ENCODE results near the gene SLC24A4. TPM values are rescaled to one million over a fixed set of nuclear protein-coding genes. Genes with fewer than 3 reads are reported as not detected.

SLC24A4 gene
- total RNA-seq, 1 experiment from 2014 or later, result not detected

DNA sequence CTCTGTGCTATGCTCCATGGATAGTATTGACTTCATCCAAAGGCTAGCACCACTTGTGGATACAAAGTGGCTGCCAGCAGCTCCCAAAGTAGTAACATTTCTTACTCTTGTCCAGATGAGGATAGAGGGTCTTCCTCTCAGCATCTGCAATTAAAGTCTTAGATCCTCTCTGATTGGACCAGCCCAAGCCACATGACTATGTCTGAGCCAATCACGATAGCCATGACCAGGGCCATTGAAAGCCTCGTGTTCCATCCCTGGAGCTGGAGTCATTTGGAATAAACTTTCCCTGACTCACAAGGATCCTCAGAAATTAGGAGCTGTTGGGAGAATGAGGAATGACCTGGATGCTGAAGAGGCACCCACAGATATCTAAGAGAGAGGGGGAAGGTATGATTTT, 28.5 kb upstream of the SLC24A4 start:
- H4K20me1 ChIP-seq (ENCODE audit: low read length), result no peaks in the 10 kb centered on the region
- DNase-seq, result no peak
- no peak overlapping the region for H3K4me2 ChIP-seq (ENCODE audit: low read length)
- no peak overlapping the region for H3K9ac ChIP-seq (ENCODE audit: low read length)
- H3K36me3 ChIP-seq (ENCODE audit: low read depth, low read length), result no peaks in the 10 kb centered on the region
- no peak for TF ChIP-seq EZH2phosphoT487 (IDR thresholded peaks at IDR 0.05; ENCODE audit: borderline replicate concordance, low read length)
- no peak for TF ChIP-seq EZH2 (IDR thresholded peaks at IDR 0.05; ENCODE audit: low read length, unreplicated experiment)
- TF ChIP-seq, protein P1, sequence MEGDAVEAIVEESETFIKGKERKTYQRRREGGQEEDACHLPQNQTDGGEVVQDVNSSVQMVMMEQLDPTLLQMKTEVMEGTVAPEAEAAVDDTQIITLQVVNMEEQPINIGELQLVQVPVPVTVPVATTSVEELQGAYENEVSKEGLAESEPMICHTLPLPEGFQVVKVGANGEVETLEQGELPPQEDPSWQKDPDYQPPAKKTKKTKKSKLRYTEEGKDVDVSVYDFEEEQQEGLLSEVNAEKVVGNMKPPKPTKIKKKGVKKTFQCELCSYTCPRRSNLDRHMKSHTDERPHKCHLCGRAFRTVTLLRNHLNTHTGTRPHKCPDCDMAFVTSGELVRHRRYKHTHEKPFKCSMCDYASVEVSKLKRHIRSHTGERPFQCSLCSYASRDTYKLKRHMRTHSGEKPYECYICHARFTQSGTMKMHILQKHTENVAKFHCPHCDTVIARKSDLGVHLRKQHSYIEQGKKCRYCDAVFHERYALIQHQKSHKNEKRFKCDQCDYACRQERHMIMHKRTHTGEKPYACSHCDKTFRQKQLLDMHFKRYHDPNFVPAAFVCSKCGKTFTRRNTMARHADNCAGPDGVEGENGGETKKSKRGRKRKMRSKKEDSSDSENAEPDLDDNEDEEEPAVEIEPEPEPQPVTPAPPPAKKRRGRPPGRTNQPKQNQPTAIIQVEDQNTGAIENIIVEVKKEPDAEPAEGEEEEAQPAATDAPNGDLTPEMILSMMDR (conservative IDR thresholded peaks at IDR 0.05; ENCODE audit: low read depth, low read length), result no peak
- no peaks in the 10 kb centered on the region for H3K4me1 ChIP-seq (ENCODE audit: insufficient read depth, low read length)
- H3F3A ChIP-seq (ENCODE audit: low read length, unreplicated experiment), result no peaks in the 10 kb centered on the region
- POLR2A ChIA-PET (ENCODE audit: unreplicated experiment), result no interaction called here
- no peaks in the 10 kb centered on the region for H3K9me3 ChIP-seq (ENCODE audit: low read length)
- H3K79me2 ChIP-seq (ENCODE audit: low read length), result no peaks in the 10 kb centered on the region
- H2AFZ ChIP-seq (ENCODE audit: low read length), result no peak overlapping the region
- H3K4me3 ChIP-seq (ENCODE audit: low read length), result no peak overlapping the region
- BruUV-seq (replicated peaks), result no TSS peak
- H3K9me2 ChIP-seq (replicated peaks; ENCODE audit: low read length), result no peaks in the 10 kb centered on the region
- peaks cover 95% of the 10 kb centered on the region for H3K27me3 ChIP-seq (ENCODE audit: low read length)
- no peak overlapping the region for H3K27ac ChIP-seq (ENCODE audit: low read length)
- CTCF ChIA-PET, result no interaction called here
- intact Hi-C loops (cut with micrococcal nuclease), result no loop called here
- ATAC-seq, result no peak

DNA sequence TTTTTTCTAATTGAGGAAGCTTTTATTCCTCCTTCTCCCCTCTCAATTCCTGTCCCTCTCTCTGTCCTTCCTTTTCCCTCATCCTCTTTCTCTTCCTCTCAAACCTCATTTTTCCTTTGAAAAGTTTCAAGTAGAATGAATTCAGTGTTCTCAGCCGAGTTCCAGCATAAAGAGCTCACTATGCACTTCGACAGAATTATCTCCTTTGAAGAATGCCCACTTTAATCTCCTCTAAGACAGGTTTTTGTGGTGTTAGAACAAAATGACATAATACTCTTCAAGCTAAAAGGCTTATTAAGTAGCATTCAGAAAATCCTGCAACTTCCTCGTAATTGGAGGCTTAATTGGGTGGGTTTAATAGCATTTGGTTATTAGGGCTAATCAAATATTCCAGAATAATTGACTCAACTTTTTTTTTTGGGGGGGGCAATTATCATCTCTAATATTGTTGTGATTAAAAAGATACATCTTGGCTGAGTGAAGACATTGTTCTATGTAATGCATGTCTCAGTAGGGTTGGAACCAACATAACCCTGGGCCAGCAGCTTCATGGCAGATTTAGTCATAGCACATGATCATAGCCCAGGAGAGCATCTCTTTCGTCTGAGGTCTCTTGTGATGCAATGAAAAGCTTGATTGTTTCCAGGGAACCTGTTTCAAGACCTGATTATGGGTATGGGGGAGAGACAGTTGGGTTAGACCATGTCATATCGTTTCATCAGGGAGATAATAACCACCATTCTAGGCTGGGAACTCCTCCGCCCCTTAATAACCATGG, 25.0 kb upstream of the SLC24A4 start:
- no peaks in the 10 kb centered on the region for H3K9me3 ChIP-seq (ENCODE audit: low read length)
- POLR2A ChIA-PET (ENCODE audit: unreplicated experiment), result no interaction called here
- no TSS peak for BruUV-seq (replicated peaks)
- no peaks in the 10 kb centered on the region for H3F3A ChIP-seq (ENCODE audit: low read length, unreplicated experiment)
- H3K4me1 ChIP-seq (ENCODE audit: insufficient read depth, low read length), result no peaks in the 10 kb centered on the region
- no peak overlapping the region for H3K27ac ChIP-seq (ENCODE audit: low read length)
- TF ChIP-seq EZH2 (IDR thresholded peaks at IDR 0.05; ENCODE audit: low read length, unreplicated experiment) (no peak), EZH2phosphoT487 (IDR thresholded peaks at IDR 0.05; ENCODE audit: borderline replicate concordance, low read length) (no peak)
- TF ChIP-seq, protein P1 (conservative IDR thresholded peaks at IDR 0.05; ENCODE audit: low read depth, low read length), result no peak
- no peak overlapping the region for H3K4me2 ChIP-seq (ENCODE audit: low read length)
- no peak overlapping the region for H2AFZ ChIP-seq (ENCODE audit: low read length)
- no peak overlapping the region for H3K9ac ChIP-seq (ENCODE audit: low read length)
- no peaks in the 10 kb centered on the region for H3K79me2 ChIP-seq (ENCODE audit: low read length)
- CTCF ChIA-PET, result no interaction called here
- H3K9me2 ChIP-seq (replicated peaks; ENCODE audit: low read length), result no peaks in the 10 kb centered on the region
- intact Hi-C loops (cut with micrococcal nuclease), result no loop called here
- peaks cover 93% of the 10 kb centered on the region for H3K27me3 ChIP-seq (ENCODE audit: low read length)
- DNase-seq (no peak), ATAC-seq (no peak)
- H3K4me3 ChIP-seq (ENCODE audit: low read length), result no peak overlapping the region
- H4K20me1 ChIP-seq (ENCODE audit: low read length), result no peaks in the 10 kb centered on the region
- H3K36me3 ChIP-seq (ENCODE audit: low read depth, low read length), result no peaks in the 10 kb centered on the region

DNA sequence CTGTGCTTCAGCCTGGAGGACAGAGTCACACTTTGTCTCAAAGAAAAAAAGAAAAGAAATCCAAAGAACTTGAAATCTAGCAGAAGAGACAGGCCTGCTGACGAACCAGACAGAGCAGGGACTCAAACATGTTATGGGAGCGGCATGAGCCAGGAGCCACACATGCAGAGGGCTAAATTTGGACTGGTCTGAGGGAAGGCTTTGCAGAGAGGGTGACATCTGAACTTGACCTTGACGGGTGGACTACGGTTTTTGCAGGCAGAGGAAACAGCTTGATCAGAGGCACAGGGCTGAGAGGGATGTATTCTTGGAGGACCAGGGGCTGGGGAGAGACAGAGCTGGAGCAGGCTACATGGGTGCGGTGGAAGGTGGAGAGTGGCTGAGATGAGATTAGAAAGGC, 20.5 kb upstream of the SLC24A4 start:
- TF ChIP-seq EZH2phosphoT487 (IDR thresholded peaks at IDR 0.05; ENCODE audit: borderline replicate concordance, low read length) (no peak), EZH2 (IDR thresholded peaks at IDR 0.05; ENCODE audit: low read length, unreplicated experiment) (no peak)
- TF ChIP-seq, protein P1 (conservative IDR thresholded peaks at IDR 0.05; ENCODE audit: low read depth, low read length), result no peak
- no peaks in the 10 kb centered on the region for H3K4me1 ChIP-seq (ENCODE audit: insufficient read depth, low read length)
- no peaks in the 10 kb centered on the region for H3K79me2 ChIP-seq (ENCODE audit: low read length)
- BruUV-seq (replicated peaks), result no TSS peak
- no peaks in the 10 kb centered on the region for H3K9me3 ChIP-seq (ENCODE audit: low read length)
- peaks cover 68% of the 10 kb centered on the region for H3K27me3 ChIP-seq (ENCODE audit: low read length)
- no peak overlapping the region for H3K4me2 ChIP-seq (ENCODE audit: low read length)
- POLR2A ChIA-PET (ENCODE audit: unreplicated experiment), result no interaction called here
- no peak overlapping the region for H2AFZ ChIP-seq (ENCODE audit: low read length)
- H3K9ac ChIP-seq (ENCODE audit: low read length), result no peak overlapping the region
- no peaks in the 10 kb centered on the region for H3K36me3 ChIP-seq (ENCODE audit: low read depth, low read length)
- no peak overlapping the region for H3K27ac ChIP-seq (ENCODE audit: low read length)
- DNase-seq (no peak), ATAC-seq (no peak)
- no peaks in the 10 kb centered on the region for H4K20me1 ChIP-seq (ENCODE audit: low read length)
- intact Hi-C loops (cut with micrococcal nuclease), result no loop called here
- no peaks in the 10 kb centered on the region for H3F3A ChIP-seq (ENCODE audit: low read length, unreplicated experiment)
- H3K4me3 ChIP-seq (ENCODE audit: low read length), result no peak overlapping the region
- CTCF ChIA-PET, result no interaction called here
- H3K9me2 ChIP-seq (replicated peaks; ENCODE audit: low read length), result no peaks in the 10 kb centered on the region; the same call in 1 of the 2 replicates
